ENCODE measurements around the gene SZT2.

DNA sequence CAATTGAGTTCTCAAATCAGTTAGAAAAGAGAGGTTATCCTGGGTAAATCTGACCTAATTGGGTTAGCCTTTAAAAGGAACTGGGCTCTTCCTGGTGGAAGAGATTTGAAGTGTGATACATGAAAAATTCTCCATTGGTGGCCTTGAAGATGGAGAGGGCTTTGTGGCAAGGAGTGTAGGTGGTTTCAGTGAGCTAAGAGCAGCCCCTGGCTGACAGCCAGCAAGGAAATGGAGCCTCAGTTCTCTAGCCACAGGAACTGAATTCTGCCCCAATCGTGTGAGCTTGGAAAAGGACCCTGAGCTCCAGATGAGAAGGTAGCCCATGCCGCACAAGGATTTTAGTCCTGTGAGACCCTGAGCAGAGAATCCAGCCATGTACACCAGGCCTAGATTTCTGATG lies 76.7 kb downstream of the SZT2 start:
- TF ChIP-seq, protein P1, sequence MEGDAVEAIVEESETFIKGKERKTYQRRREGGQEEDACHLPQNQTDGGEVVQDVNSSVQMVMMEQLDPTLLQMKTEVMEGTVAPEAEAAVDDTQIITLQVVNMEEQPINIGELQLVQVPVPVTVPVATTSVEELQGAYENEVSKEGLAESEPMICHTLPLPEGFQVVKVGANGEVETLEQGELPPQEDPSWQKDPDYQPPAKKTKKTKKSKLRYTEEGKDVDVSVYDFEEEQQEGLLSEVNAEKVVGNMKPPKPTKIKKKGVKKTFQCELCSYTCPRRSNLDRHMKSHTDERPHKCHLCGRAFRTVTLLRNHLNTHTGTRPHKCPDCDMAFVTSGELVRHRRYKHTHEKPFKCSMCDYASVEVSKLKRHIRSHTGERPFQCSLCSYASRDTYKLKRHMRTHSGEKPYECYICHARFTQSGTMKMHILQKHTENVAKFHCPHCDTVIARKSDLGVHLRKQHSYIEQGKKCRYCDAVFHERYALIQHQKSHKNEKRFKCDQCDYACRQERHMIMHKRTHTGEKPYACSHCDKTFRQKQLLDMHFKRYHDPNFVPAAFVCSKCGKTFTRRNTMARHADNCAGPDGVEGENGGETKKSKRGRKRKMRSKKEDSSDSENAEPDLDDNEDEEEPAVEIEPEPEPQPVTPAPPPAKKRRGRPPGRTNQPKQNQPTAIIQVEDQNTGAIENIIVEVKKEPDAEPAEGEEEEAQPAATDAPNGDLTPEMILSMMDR (IDR thresholded peaks at IDR 0.05; ENCODE audit: borderline replicate concordance, extremely low read depth, low read length, poor library complexity, severe bottlenecking): no peak
- TF ChIP-seq EZH2 (IDR thresholded peaks at IDR 0.05; ENCODE audit: borderline replicate concordance, low read depth, low read length, severe bottlenecking): no peak
